ENCODE results near the gene ANKRD10. TPM values are rescaled to one million over a fixed set of nuclear protein-coding genes. Genes with fewer than 3 reads are reported as not detected.
"Not testable (repeated sequence)": the region's sequence is repeated elsewhere in the genome, so short reads cannot be mapped to it uniquely, and the experiment has no call there.

Gene ANKRD10
- total and polyA plus RNA-seq, 10 of the 15 experiments (the other 5 are each of a cell fraction or from before 2014, with no cell fraction given): 47.1 to 199 (median 97.2) TPM

GRCh38 chr13:110957181-110957884, 42.5 kb upstream of the ANKRD10 start (continued):
- TF ChIP-seq ZNF687 (IDR thresholded peaks at IDR 0.05): no peak
- no peak for TF ChIP-seq SMC3 (IDR thresholded peaks at IDR 0.05; ENCODE audit: borderline replicate concordance, low read length)
- TF ChIP-seq ZNF217 (IDR thresholded peaks at IDR 0.05): no peak
- TF ChIP-seq NKRF (conservative IDR thresholded peaks at IDR 0.05): no peak
- no peak for TF ChIP-seq RELB (IDR thresholded peaks at IDR 0.05; ENCODE audit: low read depth)
- TF ChIP-seq RAD51 (IDR thresholded peaks at IDR 0.05): no peak
- TF ChIP-seq EZH2 (IDR thresholded peaks at IDR 0.05; ENCODE audit: borderline replicate concordance, control insufficient read depth, low read depth, low read length): no peak
- TF ChIP-seq CEBPZ (IDR thresholded peaks at IDR 0.05; ENCODE audit: low read depth, low read length): no peak
- no peak for TF ChIP-seq KAT2A (conservative IDR thresholded peaks at IDR 0.05; ENCODE audit: control insufficient read depth, low read depth, low read length)
- TF ChIP-seq YY1 (IDR thresholded peaks at IDR 0.05; ENCODE audit: low read depth, low read length): no peak

- H4K20me1 ChIP-seq (ENCODE audit: control insufficient read depth, insufficient read depth); DNase-seq (ENCODE audit: low read depth, low spot score); H2AFZ ChIP-seq (ENCODE audit: control insufficient read depth, low read depth, low read length); FAIRE-seq; H3K4me2 ChIP-seq (ENCODE audit: control insufficient read depth, insufficient read depth); H3K4me3 ChIP-seq; H3K9ac ChIP-seq (ENCODE audit: control insufficient read depth, insufficient read depth, low read length); BruUV-seq (replicated peaks); H3K79me2 ChIP-seq (ENCODE audit: control insufficient read depth, insufficient read depth, low read length); H3K4me1 ChIP-seq (ENCODE audit: control insufficient read depth, insufficient read depth, low read length); H3K27ac ChIP-seq (ENCODE audit: control insufficient read depth, insufficient read depth); CTCF ChIA-PET; H3K36me3 ChIP-seq (ENCODE audit: control insufficient read depth in 2 of 2, insufficient read depth in 2 of 2, low read length in 1 of 2); ATAC-seq; SMC1A ChIA-PET (ENCODE audit: uncharacterized antibody, unreplicated experiment); in situ Hi-C loops (cut with MboI); RAD21 ChIA-PET (ENCODE audit: unreplicated experiment); POLR2A ChIA-PET; intact Hi-C loops (cut with micrococcal nuclease; ENCODE audit: unreplicated experiment); H3K9me3 ChIP-seq (replicated peaks; ENCODE audit: control insufficient read depth, insufficient read depth, low read length); H3K27me3 ChIP-seq (replicated peaks in 1 of 2; ENCODE audit: control insufficient read depth in 2 of 2, insufficient read depth in 2 of 2, low read length in 1 of 2): not testable (repeated sequence)
- 61% methylated on average over 10 of the region's 12 CpGs for whole genome bisulfite sequencing (ENCODE audit: insufficient coverage, insufficient replicate concordance, low lambda C conversion rate, missing lambda C conversion rate)
Measured at GRCh38 chr13:110956216-110956615, 41.3 kb upstream of the ANKRD10 start.
